Ovary (tissue), 9 donors: ENCODE measurements around the gene POMP. TPM values are rescaled to one million over a fixed set of nuclear protein-coding genes. Genes with fewer than 3 reads are reported as not detected.
"Not testable (repeated sequence)": the region's sequence is repeated elsewhere in the genome, so short reads cannot be mapped to it uniquely, and the experiment has no call there.

Source experiments
- DNase-seq, 5 donors: peaks; one replicate each; pipeline ENCODE4 v3.0.0-alpha.2; 2019 to 2020
- H3K27ac ChIP-seq, 2 donors: fragments of 200-600 bp; one replicate each; pipeline versions ENCODE4 v1.5.1 to v1.8.0; 2019 to 2022
- H3K27me3 ChIP-seq: fragments of 200-600 bp; one replicate; pipeline ENCODE4 v1.8.0; 2022
- H3K36me3 ChIP-seq: fragments of 200-600 bp; sonication (generic); one replicate; pipeline ENCODE4 v1.5.1; 2019
- H3K4me1 ChIP-seq: one replicate; pipeline ENCODE4 v1.8.1; 2013; ENCODE audit warnings: mild to moderate bottlenecking, moderate library complexity; ENCODE audit not compliant: insufficient read depth
- H3K4me3 ChIP-seq: fragments of 200-600 bp; sonication (generic); one replicate; pipeline ENCODE4 v1.5.1; 2017
- H3K9me3 ChIP-seq, 2 donors: fragments of 200-600 bp in 1 of 2; sonication (generic) in 1 of 2; one replicate each; pipeline versions ENCODE4 v1.5.1 to v1.8.1; 2013 to 2019; ENCODE audit warnings: mild to moderate bottlenecking in 1 of 2, moderate library complexity in 1 of 2
- EP300 ChIP-seq: sonication (generic); formaldehyde crosslinking; IDR thresholded peaks from one replicate; pipeline ENCODE4 v1.6.1; 2017; ENCODE audit warnings: antibody characterized with exemption
- POLR2A ChIP-seq: fragments of 450-650 bp; IDR thresholded peaks from one replicate; pipeline ENCODE4 v1.6.1; 2017; ENCODE audit warnings: antibody characterized with exemption, mild to moderate bottlenecking, moderate library complexity
- WGBS, 3 donors: extraction: QIAGEN DNeasy Blood & Tissue Kit in 1 of 3; methylation state at CpG; one replicate each; pipeline versions ENCODE4 v1.1.5 to v1.1.7; 2013 to 2017; 5-methylcytosine and 5-hydroxymethylcytosine counted together
- intact Hi-C, 4 donors: fragments of 100-400 bp; cut with DNase I; formaldehyde crosslinking; loops; one replicate each; pipeline versions ENCODE4 v1.11.0 to v1.15.1; 2022 to 2023
- polyA plus RNA-seq, 2 donors: library from polyadenylated mRNA; stranded (reverse); fragments of 200-250 nt in 1 of 2; fragments of 350-450 nt in 1 of 2; fragmentation: Illumina TruSeq in 1 of 2; extraction: RNeasy Lipid Tissue Mini Kit (QIAGEN cat#74804) in 1 of 2; gene quantifications; one replicate each; pipeline ENCODE4 v1.2.3, GENCODE V29; 2013 to 2014
- total RNA-seq, 7 donors: library from RNA; depleted of rRNA in 2 of 7; stranded (reverse); fragments of >200 nt in 2 of 7; fragmentation: NEBNext Ultra II Directional in 3 of 7; extraction: Animal tissue kit (Norgen Biotek cat#: 25700) in 3 of 7; gene quantifications; one replicate each; pipeline versions ENCODE4 v1.1.0 to v1.2.4, GENCODE V29; 2016 to 2023
- TF ChIP-seq, protein P1 (sequence below), 3 donors: fragments of 450-650 bp in 2 of 3; fragments of 200-600 bp in 1 of 3; IDR thresholded peaks; one replicate each; pipeline versions ENCODE4 v1.5.1 to v1.8.0; 2016 to 2022; ENCODE audit warnings: antibody characterized with exemption in 3 of 3, mild to moderate bottlenecking in 1 of 3
- donor health status: DM: no; HTN: no; CAD: no; lungs with moderate emphysema.
- donor health status: DM: no; HTN: no; CAD: no.
- donor health status: Bipolar disorder and iron deficiency.
- donor health status: DM: yes; HTN: yes; CAD: no.
- donor health status: DM: no; HTN: no; CAD: no.
- donor health status: DM: yes; HTN: yes; CAD: no.

The POMP gene
- total and polyA plus RNA-seq, 9 donors, result 28.5 to 53.8 (median 34.2) TPM

DNA sequence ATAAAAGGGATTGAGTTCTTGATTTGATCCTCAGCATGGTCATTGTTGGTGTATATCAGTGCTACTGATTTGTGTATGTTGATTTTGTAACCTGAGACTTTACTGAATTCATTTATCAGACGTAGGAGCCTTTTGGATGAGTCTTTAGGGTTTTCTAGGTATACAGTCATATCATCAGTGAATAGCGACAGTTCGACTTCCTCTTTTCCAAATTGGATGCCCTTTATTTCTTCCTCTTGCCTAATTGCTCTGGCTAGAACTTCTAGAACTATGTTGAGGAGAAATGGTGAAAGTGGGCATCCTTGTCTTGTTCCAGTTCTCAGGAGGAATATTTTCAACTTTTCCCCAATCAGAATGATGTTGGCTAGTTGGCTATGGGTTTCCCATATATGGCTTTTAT is 27.0 kb downstream of the POMP start:
- Histone ChIP-seq H3K36me3 (no peaks in the 10 kb centered on the region), H3K27ac (no peak overlapping the region), H3K4me3 (no peak overlapping the region), H3K4me1 (no peaks in the 10 kb centered on the region), H3K27me3 (no peaks in the 10 kb centered on the region), H3K9me3 (no peaks in the 10 kb centered on the region)
- WGBS, 3 donors, result 66 to 72% (median 69%) methylated on average over 3 of the region's 3 CpGs
- TF ChIP-seq EP300, result no peak
- TF ChIP-seq, protein P1, sequence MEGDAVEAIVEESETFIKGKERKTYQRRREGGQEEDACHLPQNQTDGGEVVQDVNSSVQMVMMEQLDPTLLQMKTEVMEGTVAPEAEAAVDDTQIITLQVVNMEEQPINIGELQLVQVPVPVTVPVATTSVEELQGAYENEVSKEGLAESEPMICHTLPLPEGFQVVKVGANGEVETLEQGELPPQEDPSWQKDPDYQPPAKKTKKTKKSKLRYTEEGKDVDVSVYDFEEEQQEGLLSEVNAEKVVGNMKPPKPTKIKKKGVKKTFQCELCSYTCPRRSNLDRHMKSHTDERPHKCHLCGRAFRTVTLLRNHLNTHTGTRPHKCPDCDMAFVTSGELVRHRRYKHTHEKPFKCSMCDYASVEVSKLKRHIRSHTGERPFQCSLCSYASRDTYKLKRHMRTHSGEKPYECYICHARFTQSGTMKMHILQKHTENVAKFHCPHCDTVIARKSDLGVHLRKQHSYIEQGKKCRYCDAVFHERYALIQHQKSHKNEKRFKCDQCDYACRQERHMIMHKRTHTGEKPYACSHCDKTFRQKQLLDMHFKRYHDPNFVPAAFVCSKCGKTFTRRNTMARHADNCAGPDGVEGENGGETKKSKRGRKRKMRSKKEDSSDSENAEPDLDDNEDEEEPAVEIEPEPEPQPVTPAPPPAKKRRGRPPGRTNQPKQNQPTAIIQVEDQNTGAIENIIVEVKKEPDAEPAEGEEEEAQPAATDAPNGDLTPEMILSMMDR (IDR thresholded peaks at IDR 0.05), result no peak
- no peak for TF ChIP-seq POLR2A
- intact Hi-C loops, result no loop called here
- no peak for DNase-seq

DNA sequence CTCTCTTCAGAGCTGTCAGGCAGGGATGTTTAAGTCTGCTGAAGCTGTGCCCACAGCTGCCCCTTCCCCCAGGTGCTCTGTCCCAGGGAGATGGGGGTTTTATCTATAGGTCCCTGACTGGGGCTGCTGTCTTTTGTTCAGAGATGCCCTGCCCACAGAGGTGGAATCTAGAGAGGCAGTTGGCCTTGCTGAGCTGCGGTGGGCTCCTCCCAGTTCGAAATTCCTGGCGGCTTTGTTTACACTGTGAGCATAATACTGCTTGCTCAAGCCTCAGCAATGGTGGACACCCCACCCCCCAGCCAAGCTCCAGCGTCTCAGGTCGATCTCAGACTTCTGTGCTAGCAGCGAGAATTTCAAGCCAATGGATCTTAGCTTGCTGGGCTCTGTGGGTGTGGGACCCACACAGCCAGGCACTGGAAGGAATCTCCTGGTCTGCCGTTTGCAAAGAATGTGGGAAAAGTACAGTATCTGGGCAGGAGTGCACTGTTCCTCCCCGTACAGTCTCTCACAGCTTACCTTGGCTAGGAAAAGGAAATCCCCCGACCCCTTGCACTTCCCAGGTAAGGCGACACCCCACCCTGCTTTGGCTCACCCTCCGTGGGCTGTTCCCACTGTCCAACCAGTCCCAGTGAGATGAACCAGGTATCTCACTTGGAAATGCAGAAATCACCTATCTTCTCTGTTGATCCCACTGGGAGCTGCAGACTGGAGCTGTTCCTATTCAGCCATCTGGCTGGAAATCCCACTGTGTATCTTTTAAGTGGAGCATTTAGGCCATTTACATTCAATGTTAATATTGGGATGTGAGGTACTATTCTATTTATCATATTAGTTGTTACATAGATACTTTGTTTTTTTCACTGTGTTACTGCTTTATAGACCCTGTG is 34.9 kb downstream of the POMP start:
- H3K4me1 ChIP-seq, DNase-seq, H3K4me3 ChIP-seq, H3K27ac ChIP-seq, H3K9me3 ChIP-seq, intact Hi-C loops, H3K27me3 ChIP-seq, H3K36me3 ChIP-seq: not testable (repeated sequence)
- WGBS, 3 donors, result 33 to 42% (median 36%) methylated on average over 11 of the region's 11 CpGs

DNA sequence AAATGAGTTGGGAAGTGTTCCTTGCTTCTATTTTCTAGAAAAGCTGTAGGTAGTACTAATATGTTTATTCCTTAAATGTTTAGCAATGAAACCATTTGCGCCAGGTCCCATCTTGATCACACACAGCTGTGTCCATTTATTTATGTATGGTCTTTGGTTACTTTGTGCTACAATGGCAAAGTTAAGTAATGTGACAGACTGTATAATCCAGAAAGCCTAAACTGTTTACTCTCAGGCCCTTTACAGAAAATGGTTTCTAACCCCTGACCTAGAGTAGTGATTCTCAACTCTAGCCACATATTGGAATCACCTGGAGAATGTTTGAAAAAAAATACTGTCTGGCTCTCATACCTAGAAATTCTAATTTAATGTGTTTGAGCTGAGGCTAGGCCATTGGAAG is 38.5 kb downstream of the POMP start:
- 96 to 100% (median 99%) methylated on average over 1 of the region's 1 CpG for WGBS, 3 donors
- Histone ChIP-seq H3K4me1 (no peaks in the 10 kb centered on the region), H3K27me3 (no peaks in the 10 kb centered on the region), H3K9me3 (no peaks in the 10 kb centered on the region), H3K36me3 (no peaks in the 10 kb centered on the region), H3K27ac (no peak overlapping the region), H3K4me3 (no peak overlapping the region)
- DNase-seq, result no peak
- TF ChIP-seq, protein P1 (IDR thresholded peaks at IDR 0.05), result no peak
- TF ChIP-seq POLR2A (no peak), EP300 (no peak)
- intact Hi-C loops, result no loop called here

DNA sequence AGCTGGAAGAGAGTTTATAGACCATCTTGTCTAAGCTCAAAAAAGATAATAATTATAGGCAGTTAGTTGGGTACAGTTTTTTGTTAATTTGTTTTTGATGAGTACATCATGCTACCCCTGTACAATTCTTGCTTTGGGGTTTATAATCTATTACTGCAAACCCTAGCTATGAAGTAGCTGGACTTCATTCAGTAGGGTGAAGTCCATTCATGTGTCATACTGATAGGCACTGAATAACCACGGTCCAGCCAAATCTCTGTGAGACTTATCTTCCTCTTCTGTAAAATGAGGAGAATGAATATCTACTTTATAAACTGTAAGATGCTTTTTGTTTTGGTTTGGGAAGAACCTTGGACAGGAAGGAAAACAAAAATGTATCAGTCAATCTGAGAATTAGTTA is 40.3 kb downstream of the POMP start:
- Histone ChIP-seq H3K4me1 (no peaks in the 10 kb centered on the region), H3K27me3 (no peaks in the 10 kb centered on the region), H3K36me3 (no peaks in the 10 kb centered on the region), H3K9me3 (no peaks in the 10 kb centered on the region), H3K27ac (no peak overlapping the region), H3K4me3 (no peak overlapping the region)
- TF ChIP-seq, protein P1 (IDR thresholded peaks at IDR 0.05), result no peak
- TF ChIP-seq EP300 (no peak), POLR2A (no peak)
- DNase-seq, result no peak
- 74 to 98% (median 77%) methylated on average over 1 of the region's 1 CpG for WGBS, 3 donors
- intact Hi-C loops, result no loop called here

DNA sequence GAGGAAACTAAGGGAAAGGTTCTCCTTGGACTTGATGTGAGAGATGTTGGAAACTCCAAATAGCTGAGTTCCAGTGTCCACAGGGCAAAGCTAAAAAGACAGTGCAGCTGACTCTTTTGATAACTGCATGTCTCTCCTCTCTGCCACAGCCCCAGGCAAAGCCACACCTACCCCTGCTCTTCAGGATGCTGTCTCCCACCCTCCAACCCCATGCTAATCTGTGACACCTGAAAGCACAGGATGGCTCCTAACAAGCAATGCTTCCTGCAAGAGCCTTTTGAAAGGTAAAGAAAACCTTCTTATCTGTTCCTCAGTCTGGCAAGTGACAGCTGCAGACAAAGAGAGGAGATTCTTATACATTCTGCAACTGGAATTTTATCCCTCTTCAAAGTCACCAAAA is 45.4 kb downstream of the POMP start:
- H3K4me1 ChIP-seq, result no peaks in the 10 kb centered on the region
- no peaks in the 10 kb centered on the region for H3K36me3 ChIP-seq
- intact Hi-C loops, result no loop called here

More for the DNA sequence above, 45.4 kb downstream of the POMP start:
- TF ChIP-seq, protein P1 (IDR thresholded peaks at IDR 0.05), result no peak
- TF ChIP-seq EP300 (no peak), POLR2A (no peak)
- no peak for DNase-seq
- no peak overlapping the region for H3K27ac ChIP-seq
- no peaks in the 10 kb centered on the region for H3K9me3 ChIP-seq
- no peaks in the 10 kb centered on the region for H3K27me3 ChIP-seq
- H3K4me3 ChIP-seq, result no peak overlapping the region
